ENCODE results near the gene BPHL.
A peak's percentile ranks its signal among the peaks of the same experiment; 100 is the strongest.

BPHL gene

DNA sequence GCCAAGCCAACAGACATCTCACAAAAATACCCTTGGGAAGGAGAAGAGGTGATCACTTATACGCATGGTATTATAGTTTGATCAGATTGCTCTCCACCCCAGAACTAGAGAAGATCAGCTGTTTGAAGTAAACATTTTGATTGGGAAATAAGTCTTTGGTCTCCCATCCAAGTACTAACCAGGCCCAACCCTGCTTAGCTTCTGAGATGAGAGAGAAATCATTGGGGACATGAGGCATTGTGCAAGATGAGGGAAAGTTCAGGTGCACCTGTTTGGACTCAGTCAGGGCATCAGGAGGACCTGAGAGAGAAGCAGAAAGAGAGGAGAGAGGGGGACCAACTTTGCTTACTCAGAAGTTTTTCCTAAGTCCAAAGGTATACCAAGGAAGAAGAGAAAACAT is 38.8 kb upstream of the BPHL start:
- H3K4me3 ChIP-seq (ENCODE audit: low read length), result no peak overlapping the region
- DNase-seq (ENCODE audit: low read depth), result no peak
- TF ChIP-seq, protein P1, sequence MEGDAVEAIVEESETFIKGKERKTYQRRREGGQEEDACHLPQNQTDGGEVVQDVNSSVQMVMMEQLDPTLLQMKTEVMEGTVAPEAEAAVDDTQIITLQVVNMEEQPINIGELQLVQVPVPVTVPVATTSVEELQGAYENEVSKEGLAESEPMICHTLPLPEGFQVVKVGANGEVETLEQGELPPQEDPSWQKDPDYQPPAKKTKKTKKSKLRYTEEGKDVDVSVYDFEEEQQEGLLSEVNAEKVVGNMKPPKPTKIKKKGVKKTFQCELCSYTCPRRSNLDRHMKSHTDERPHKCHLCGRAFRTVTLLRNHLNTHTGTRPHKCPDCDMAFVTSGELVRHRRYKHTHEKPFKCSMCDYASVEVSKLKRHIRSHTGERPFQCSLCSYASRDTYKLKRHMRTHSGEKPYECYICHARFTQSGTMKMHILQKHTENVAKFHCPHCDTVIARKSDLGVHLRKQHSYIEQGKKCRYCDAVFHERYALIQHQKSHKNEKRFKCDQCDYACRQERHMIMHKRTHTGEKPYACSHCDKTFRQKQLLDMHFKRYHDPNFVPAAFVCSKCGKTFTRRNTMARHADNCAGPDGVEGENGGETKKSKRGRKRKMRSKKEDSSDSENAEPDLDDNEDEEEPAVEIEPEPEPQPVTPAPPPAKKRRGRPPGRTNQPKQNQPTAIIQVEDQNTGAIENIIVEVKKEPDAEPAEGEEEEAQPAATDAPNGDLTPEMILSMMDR (IDR thresholded peaks at IDR 0.05; ENCODE audit: insufficient read depth, low read depth, low read length, missing control alignments), result no peak

DNA sequence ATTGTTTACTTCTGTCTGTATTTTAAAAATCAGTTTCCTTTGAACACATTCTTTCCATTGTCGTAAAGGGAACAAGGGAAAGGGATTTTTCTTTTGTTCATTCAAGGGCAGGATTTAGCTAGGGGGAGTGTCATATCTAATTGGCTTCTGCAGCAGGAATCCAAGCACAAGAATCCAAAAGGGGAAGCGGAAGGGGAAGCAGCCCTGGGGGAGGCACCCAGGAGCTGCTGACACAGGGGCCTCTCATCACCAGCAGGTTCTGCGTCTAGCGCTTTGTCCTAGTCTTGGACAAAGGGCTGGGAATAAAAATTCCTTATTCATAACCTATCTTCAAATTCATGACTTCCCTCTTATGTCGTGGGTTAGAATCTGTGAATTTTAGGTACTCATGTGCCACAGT is 36.6 kb upstream of the BPHL start:
- TF ChIP-seq, protein P1 (IDR thresholded peaks at IDR 0.05; ENCODE audit: insufficient read depth, low read depth, low read length, missing control alignments), result no peak
- H3K4me3 ChIP-seq (ENCODE audit: low read length), result no peak overlapping the region
- no peak for DNase-seq (ENCODE audit: low read depth)

DNA sequence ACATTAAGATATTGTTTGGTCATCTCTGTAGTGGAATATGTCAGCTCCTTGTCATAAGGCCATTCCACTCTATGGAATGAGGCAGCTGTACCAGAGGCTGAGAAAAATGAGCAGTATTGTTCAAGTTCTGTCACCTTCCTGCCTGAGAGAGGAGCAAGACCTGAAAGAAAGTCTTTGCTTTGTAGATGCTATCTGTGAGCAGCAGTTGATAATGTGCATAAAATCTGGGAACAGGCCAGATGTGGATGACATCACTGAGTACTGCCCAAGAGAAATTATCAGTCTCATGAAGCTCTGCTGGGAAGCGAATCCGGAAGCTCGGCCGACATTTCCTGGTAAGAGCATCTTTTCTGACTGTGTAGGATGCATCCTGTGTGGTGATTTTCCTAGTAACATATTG is 33.4 kb upstream of the BPHL start:
- TF ChIP-seq, protein P1 (IDR thresholded peaks at IDR 0.05; ENCODE audit: insufficient read depth, low read depth, low read length, missing control alignments), result no peak
- H3K4me3 ChIP-seq (ENCODE audit: low read length), result no peak overlapping the region
- DNase-seq (ENCODE audit: low read depth), result no peak

DNA sequence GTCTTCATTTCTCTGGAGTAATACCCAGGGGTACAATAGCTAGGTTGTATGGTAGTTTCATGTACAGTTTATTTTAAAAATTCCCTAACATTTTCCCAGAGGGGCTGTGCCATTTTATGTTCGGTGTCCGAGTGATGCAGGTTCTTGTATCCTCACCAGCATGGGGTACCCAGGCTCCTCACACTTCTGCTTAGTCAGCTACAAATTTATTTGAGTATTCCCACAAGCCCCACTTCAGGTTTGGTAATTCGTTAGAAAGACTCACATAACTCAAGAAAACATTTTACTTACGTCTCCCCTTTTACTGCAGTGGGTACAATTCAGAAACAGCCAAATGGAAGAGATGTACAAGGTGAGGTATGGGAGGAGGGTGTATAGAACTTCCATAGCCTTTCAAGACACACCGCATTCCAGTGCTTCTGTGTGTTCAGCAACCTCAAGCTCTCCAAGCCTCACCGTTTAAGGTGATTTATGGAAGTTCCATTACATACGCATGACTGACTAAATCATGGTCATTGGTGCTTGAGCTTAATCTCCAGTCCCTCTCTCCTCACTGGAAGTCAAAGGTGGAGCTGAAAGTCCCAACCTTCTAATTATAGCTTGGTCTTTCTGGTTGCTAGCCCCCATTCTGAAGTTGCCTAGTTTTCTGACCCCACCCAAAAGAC is 32.1 kb upstream of the BPHL start:
- TF ChIP-seq, protein P1 (IDR thresholded peaks at IDR 0.05; ENCODE audit: insufficient read depth, low read depth, low read length, missing control alignments), result no peak
- DNase-seq (ENCODE audit: low read depth), result no peak
- H3K4me3 ChIP-seq (ENCODE audit: low read length), result no peak overlapping the region

DNA sequence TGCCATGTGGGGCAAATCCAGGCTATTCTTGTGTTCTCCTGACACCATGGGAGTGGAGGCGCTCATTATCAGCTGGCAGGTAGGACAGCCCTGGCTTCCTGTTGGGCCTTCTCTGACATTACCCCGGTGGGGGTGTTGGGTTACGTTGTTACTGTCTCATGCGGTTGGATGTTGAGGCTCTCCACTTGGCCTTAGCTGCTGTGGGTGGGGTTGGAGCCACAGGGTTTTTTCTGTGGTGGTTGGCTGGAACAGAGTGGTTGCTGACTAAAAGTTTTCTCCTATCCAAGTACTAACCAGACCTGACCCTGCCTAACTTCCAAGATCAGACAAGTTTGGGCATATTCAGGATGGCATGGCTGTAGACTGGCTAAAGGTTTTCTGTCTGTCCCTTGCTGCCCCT is 30.1 kb upstream of the BPHL start:
- peak; percentile 60 for DNase-seq (ENCODE audit: low read depth)
- TF ChIP-seq, protein P1 (IDR thresholded peaks at IDR 0.05; ENCODE audit: insufficient read depth, low read depth, low read length, missing control alignments), result no peak
- H3K4me3 ChIP-seq (ENCODE audit: low read length), result no peak overlapping the region

DNA sequence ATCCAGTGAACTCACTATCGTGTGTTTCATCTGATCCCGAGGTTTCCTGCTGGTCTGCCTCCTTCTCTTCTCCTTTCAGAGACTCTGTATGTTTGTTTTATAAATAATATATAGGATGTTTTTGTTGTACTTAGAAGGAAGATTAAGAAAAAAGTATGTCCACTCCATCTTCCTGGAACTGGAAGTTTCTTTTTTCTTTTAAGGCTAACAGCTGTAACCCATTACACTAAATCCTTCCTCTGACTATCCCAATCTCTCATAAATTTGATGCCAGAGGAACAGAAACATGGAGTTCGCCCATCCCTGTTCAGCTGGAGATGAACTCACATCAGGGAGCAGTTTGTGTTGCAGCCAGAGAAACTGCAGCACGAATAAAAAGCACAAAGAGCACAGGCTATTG is 29.5 kb upstream of the BPHL start:
- no peak overlapping the region for H3K4me3 ChIP-seq (ENCODE audit: low read length)
- TF ChIP-seq, protein P1 (IDR thresholded peaks at IDR 0.05; ENCODE audit: insufficient read depth, low read depth, low read length, missing control alignments), result no peak
- DNase-seq (ENCODE audit: low read depth), result no peak

DNA sequence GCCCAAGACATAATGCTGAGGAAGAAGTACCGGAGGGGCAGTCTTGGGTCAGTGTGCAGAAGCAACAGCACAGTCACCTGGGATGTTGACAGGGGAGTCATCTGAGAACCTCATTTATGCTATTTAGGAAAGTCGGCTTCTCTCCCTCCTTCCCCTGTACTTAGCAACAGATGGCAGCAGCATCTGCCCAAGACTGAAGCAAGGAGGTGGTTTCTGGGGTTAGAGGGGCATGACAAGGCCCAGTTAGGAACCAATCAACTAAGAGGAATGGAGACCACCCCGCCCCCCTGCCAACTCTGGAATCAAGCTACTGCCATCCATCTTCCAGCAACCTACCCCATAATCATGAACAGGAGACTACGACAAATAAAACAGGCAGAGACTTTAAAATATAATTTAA is 28.5 kb upstream of the BPHL start:
- TF ChIP-seq, protein P1 (IDR thresholded peaks at IDR 0.05; ENCODE audit: insufficient read depth, low read depth, low read length, missing control alignments), result no peak
- H3K4me3 ChIP-seq (ENCODE audit: low read length), result no peak overlapping the region
- DNase-seq (ENCODE audit: low read depth), result no peak

Measured in epithelial cell of esophagus (primary cell).